HG03064 (cell line): ENCODE results near the gene ELFN1.

ENCODE experiments used
- ATAC-seq: cut with Tn5 transposase; IDR thresholded peaks from one replicate; pipeline ENCODE4 v1.9.1; 2021; ENCODE audit warnings: low read depth; ENCODE audit not compliant: unreplicated experiment

ELFN1 gene

GRCh38 chr7:1769286-1770200 is 99.5 kb downstream of the ELFN1 start:
- no peak for ATAC-seq

- no peak for ATAC-seq
Observed at GRCh38 chr7:1770331-1770730, 100.3 kb downstream of the ELFN1 start.

- no peak for ATAC-seq
Observed at GRCh38 chr7:1775389-1775788, 105.3 kb downstream of the ELFN1 start.

- no peak for ATAC-seq
Observed at GRCh38 chr7:1777122-1777521, 107.0 kb downstream of the ELFN1 start.

GRCh38 chr7:1779445-1779844 is 109.4 kb downstream of the ELFN1 start:
- no peak for ATAC-seq

GRCh38 chr7:1781369-1781768 is 111.3 kb downstream of the ELFN1 start:
- no peak for ATAC-seq

GRCh38 chr7:1785839-1786238 is 115.8 kb downstream of the ELFN1 start:
- no peak for ATAC-seq

- ATAC-seq, result no peak
Observed at GRCh38 chr7:1787241-1787640, 117.2 kb downstream of the ELFN1 start.

- ATAC-seq, result no peak
Observed at GRCh38 chr7:1787681-1788235, 117.7 kb downstream of the ELFN1 start.

GRCh38 chr7:1794888-1795542 is 124.9 kb downstream of the ELFN1 start:
- no peak for ATAC-seq
